GM12878 (cell line): ENCODE results near the gene COMMD1. TPM values are rescaled to one million over a fixed set of nuclear protein-coding genes. Genes with fewer than 3 reads are reported as not detected.

ENCODE experiments used
- ATAC-seq: fragments of 200-7000 bp; cut with Tn5 transposase; 3 replicates; pipeline ENCODE4 v1.9.1; 2020; ENCODE audit warnings: mild to moderate bottlenecking, moderate library complexity
- BruUV-seq: library from RNA; stranded (reverse); fragments of 400-500 nt; replicated peaks from 2 replicates; lab custom pipeline; 2021; lab: Mats Ljungman, UMichigan
- CTCF ChIA-PET: fragments of 300-600 bp; sonication (Branson Sonifier 250); formaldehyde crosslinking; extraction: SDS; loops from one replicate; lab custom pipeline; 2021; ENCODE audit warnings: inconsistent platforms; lab: Yijun Ruan, JAX
- POLR2A ChIA-PET: fragments of 350-600 bp; formaldehyde crosslinking; extraction: SDS; loops from one replicate; lab custom pipeline; 2021; ENCODE audit warnings: inconsistent platforms; lab: Charles Lee
- RAD21 ChIA-PET: fragments of 300-600 bp; sonication (Branson Sonifier 250); formaldehyde crosslinking; loops from one replicate; lab custom pipeline; 2023; ENCODE audit warnings: antibody characterized with exemption; ENCODE audit not compliant: unreplicated experiment; lab: Charles Lee
- SMC1A ChIA-PET: fragments of 300-600 bp; sonication (Branson Sonifier 250); formaldehyde crosslinking; loops from one replicate; lab custom pipeline; 2023; ENCODE audit not compliant: unreplicated experiment, uncharacterized antibody; lab: Charles Lee
- DNase-seq: peaks from one replicate; pipeline ENCODE4 v3.0.0-alpha.2; 2011; ENCODE audit warnings: low read depth, low spot score
- FAIRE-seq: peaks from 3 replicates; lab custom pipeline; 2011; peaks lifted over from hg19 to GRCh38; lab: Jason Lieb, UNC
- H2AFZ ChIP-seq: 2 replicates; pipeline ENCODE4 v1.6.0; 2011; ENCODE audit warnings: low read depth, low read length, control low read depth; ENCODE audit not compliant: control insufficient read depth
- H3K27ac ChIP-seq: 2 replicates; pipeline ENCODE4 v1.5.1; 2011; ENCODE audit warnings: control low read depth; ENCODE audit not compliant: control insufficient read depth, insufficient read depth
- H3K27me3 ChIP-seq, 2 experiments: replicated peaks in 1 of 2; 2 replicates each; pipeline versions ENCODE4 v1.6.0 to v1.6.1; 2011; ENCODE audit warnings: low read length in 1 of 2; ENCODE audit not compliant: control insufficient read depth in 2 of 2, insufficient read depth in 2 of 2
- H3K36me3 ChIP-seq, 2 experiments: 2 replicates each; pipeline ENCODE4 v1.5.1; 2011; ENCODE audit warnings: low read length in 1 of 2; ENCODE audit not compliant: control insufficient read depth in 2 of 2, insufficient read depth in 2 of 2
- H3K4me1 ChIP-seq: 2 replicates; pipeline ENCODE4 v1.6.1; 2011; ENCODE audit warnings: mild to moderate bottlenecking, low read length, moderate library complexity, mixed read lengths; ENCODE audit not compliant: control insufficient read depth, insufficient read depth
- H3K4me2 ChIP-seq: 2 replicates; pipeline ENCODE4 v1.6.0; 2011; ENCODE audit warnings: control low read depth; ENCODE audit not compliant: control insufficient read depth, insufficient read depth
- H3K4me3 ChIP-seq: fragments of 200-600 bp; sonication (generic); 2 replicates; pipeline ENCODE4 v1.5.1; 2016
- H3K79me2 ChIP-seq: 2 replicates; pipeline ENCODE4 v1.6.0; 2011; ENCODE audit warnings: low read length; ENCODE audit not compliant: control insufficient read depth, insufficient read depth
- H3K9ac ChIP-seq: 2 replicates; pipeline ENCODE4 v1.8.0; 2011; ENCODE audit warnings: low read length, control low read depth, mixed read lengths; ENCODE audit not compliant: control insufficient read depth, insufficient read depth
- H3K9me3 ChIP-seq: replicated peaks from 3 replicates; pipeline ENCODE4 v1.5.1; 2011; ENCODE audit warnings: mild to moderate bottlenecking, low read length; ENCODE audit not compliant: control insufficient read depth, insufficient read depth
- H4K20me1 ChIP-seq: 2 replicates; pipeline ENCODE4 v1.6.0; 2011; ENCODE audit not compliant: control insufficient read depth, insufficient read depth
- ESRRA ChIP-seq: IDR thresholded peaks from 2 replicates; pipeline ENCODE4 v1.6.1; 2012; ENCODE audit warnings: mild to moderate bottlenecking, low read length, improper control_type of control experiment
- ETV6 ChIP-seq, 2 experiments: fragments of 450-650 bp in 1 of 2; IDR thresholded peaks in 1 of 2; conservative IDR thresholded peaks in 1 of 2; 2 replicates each; pipeline ENCODE4 v1.6.1; 2014; ENCODE audit warnings: antibody characterized with exemption in 1 of 2, borderline replicate concordance in 1 of 2, low read depth in 1 of 2, mild to moderate bottlenecking in 1 of 2, moderate library complexity in 1 of 2
- RCOR1 ChIP-seq: conservative IDR thresholded peaks from 2 replicates; pipeline ENCODE4 v1.6.1; 2012; ENCODE audit warnings: low read depth, low read length, improper control_type of control experiment
- REST ChIP-seq: IDR thresholded peaks from 2 replicates; pipeline ENCODE4 v1.6.1; 2012; ENCODE audit warnings: mild to moderate bottlenecking, low read depth, low read length
- SMAD5 ChIP-seq: IDR thresholded peaks from 2 replicates; pipeline ENCODE4 v1.6.1; 2016; ENCODE audit warnings: antibody characterized with exemption, low read depth
- SRF ChIP-seq, 2 experiments: IDR thresholded peaks; 2 replicates each; pipeline ENCODE4 v1.6.1; 2011; ENCODE audit warnings: low read depth in 2 of 2, low read length in 2 of 2, mild to moderate bottlenecking in 1 of 2, moderate library complexity in 1 of 2
- ZBED1 ChIP-seq: IDR thresholded peaks from 2 replicates; pipeline ENCODE4 v1.6.1; 2016; ENCODE audit warnings: borderline replicate concordance
- WGBS: methylation state at CpG from one replicate; pipeline ENCODE4 v1.1.6; 2016; ENCODE audit warnings: low lambda C conversion rate; ENCODE audit not compliant: insufficient replicate concordance, insufficient coverage; ENCODE audit errors: missing lambda C conversion rate; 5-methylcytosine and 5-hydroxymethylcytosine counted together
- in situ Hi-C: fragments of 300-500 bp; cut with MboI; formaldehyde crosslinking; loops from 9 replicates; pipeline ENCODE4 v1.14.3; 2018; ENCODE audit warnings: mixed read lengths
- intact Hi-C: fragments of 100-400 bp; cut with micrococcal nuclease; formaldehyde crosslinking; loops from one replicate; pipeline ENCODE4 v1.14.2; 2022; ENCODE audit not compliant: unreplicated experiment
- polyA plus RNA-seq, 11 experiments: library from polyadenylated mRNA; depleted of rRNA in 4 of 11; unstranded in 6 of 11; stranded (reverse) in 5 of 11; fragments of >200 nt; fragmentation: Nextera tagmentation in 4 of 11; fragmentation: Illumina TruSeq in 1 of 11; extraction: Ambion mirVana in 4 of 11; extraction: Trizol in 1 of 11; gene quantifications; 1 replicate in 1 of 11; 2 replicates in 10 of 11; pipeline versions ENCODE4 v1.2.1 to v1.2.3, GENCODE V29; 2011 to 2016; ENCODE audit warnings: inconsistent platforms in 2 of 11, missing spikeins in 2 of 11, low read depth in 1 of 11
- total RNA-seq, 4 experiments: library from RNA; depleted of rRNA in 3 of 4; stranded (reverse); fragments of >200 nt in 3 of 4; fragmentation: Illumina TruSeq in 1 of 4; extraction: Trizol in 1 of 4; gene quantifications; 2 replicates each; pipeline versions ENCODE4 v1.2.1 to v1.2.3, GENCODE V29; 2013 to 2021
- TF ChIP-seq, protein P1 (sequence below): fragments of 450-650 bp; IDR thresholded peaks from 2 replicates; pipeline ENCODE4 v1.6.1; 2017; ENCODE audit warnings: low read depth, mild to moderate bottlenecking, moderate library complexity
- TF ChIP-seq, protein P2 (sequence below): fragments of 450-650 bp; conservative IDR thresholded peaks from 2 replicates; pipeline ENCODE4 v1.6.1; 2017; ENCODE audit warnings: mild to moderate bottlenecking, moderate library complexity
- TF ChIP-seq, protein P3 (sequence below): IDR thresholded peaks from 2 replicates; pipeline ENCODE4 v1.6.1; 2012; ENCODE audit warnings: low read length, inconsistent platforms
- TF ChIP-seq, protein P4 (sequence below): fragments of 150-350 bp; IDR thresholded peaks from 2 replicates; pipeline ENCODE4 v1.6.1; 2014; ENCODE audit warnings: mild to moderate bottlenecking, low read depth, low read length

Gene COMMD1
- total and polyA plus RNA-seq, 10 of the 15 experiments (the other 5 are each of a cell fraction or from before 2014, with no cell fraction given): 39.7 to 210 (median 53.7) TPM

GRCh38 chr2:61980758-61981157 is 75.3 kb downstream of the COMMD1 start:
- Histone ChIP-seq H2AFZ (no peak overlapping the region), H3K4me2 (no peak overlapping the region), H3K4me1 (peaks cover 10% of the 10 kb centered on the region), H3K9ac (no peak overlapping the region), H3K27ac (no peak overlapping the region), H3K79me2 (no peaks in the 10 kb centered on the region), H3K27me3 (no peaks in the 10 kb centered on the region), H3K36me3 (no peaks in the 10 kb centered on the region), H3K4me3 (no peak overlapping the region), H4K20me1 (no peaks in the 10 kb centered on the region), H3K9me3 (no peaks in the 10 kb centered on the region; the same call in 1 of the 3 replicates)
- FAIRE-seq (no peak), ATAC-seq (no peak), DNase-seq (no peak)
- 96% methylated on average over 1 of the region's 1 CpG for WGBS
- ChIA-PET RAD21 (no interaction called here), POLR2A (no interaction called here), SMC1A (no interaction called here), CTCF (no interaction called here)
- intact Hi-C loops: no loop called here
- BruUV-seq: no TSS peak
- in situ Hi-C loops: no loop called here
- TF ChIP-seq, protein P1, sequence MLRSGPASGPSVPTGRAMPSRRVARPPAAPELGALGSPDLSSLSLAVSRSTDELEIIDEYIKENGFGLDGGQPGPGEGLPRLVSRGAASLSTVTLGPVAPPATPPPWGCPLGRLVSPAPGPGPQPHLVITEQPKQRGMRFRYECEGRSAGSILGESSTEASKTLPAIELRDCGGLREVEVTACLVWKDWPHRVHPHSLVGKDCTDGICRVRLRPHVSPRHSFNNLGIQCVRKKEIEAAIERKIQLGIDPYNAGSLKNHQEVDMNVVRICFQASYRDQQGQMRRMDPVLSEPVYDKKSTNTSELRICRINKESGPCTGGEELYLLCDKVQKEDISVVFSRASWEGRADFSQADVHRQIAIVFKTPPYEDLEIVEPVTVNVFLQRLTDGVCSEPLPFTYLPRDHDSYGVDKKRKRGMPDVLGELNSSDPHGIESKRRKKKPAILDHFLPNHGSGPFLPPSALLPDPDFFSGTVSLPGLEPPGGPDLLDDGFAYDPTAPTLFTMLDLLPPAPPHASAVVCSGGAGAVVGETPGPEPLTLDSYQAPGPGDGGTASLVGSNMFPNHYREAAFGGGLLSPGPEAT: no peak
- no peak for TF ChIP-seq ZBED1
- TF ChIP-seq REST: no peak
- TF ChIP-seq, protein P2, sequence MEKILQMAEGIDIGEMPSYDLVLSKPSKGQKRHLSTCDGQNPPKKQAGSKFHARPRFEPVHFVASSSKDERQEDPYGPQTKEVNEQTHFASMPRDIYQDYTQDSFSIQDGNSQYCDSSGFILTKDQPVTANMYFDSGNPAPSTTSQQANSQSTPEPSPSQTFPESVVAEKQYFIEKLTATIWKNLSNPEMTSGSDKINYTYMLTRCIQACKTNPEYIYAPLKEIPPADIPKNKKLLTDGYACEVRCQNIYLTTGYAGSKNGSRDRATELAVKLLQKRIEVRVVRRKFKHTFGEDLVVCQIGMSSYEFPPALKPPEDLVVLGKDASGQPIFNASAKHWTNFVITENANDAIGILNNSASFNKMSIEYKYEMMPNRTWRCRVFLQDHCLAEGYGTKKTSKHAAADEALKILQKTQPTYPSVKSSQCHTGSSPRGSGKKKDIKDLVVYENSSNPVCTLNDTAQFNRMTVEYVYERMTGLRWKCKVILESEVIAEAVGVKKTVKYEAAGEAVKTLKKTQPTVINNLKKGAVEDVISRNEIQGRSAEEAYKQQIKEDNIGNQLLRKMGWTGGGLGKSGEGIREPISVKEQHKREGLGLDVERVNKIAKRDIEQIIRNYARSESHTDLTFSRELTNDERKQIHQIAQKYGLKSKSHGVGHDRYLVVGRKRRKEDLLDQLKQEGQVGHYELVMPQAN: no peak
- no peak for TF ChIP-seq SRF (IDR thresholded peaks at IDR 0.05; ENCODE audit: low read depth in 2 of 2, low read length in 2 of 2)
- no peak for TF ChIP-seq ETV6 (conservative IDR thresholded peaks at IDR 0.05 in 1 of 2, IDR thresholded peaks at IDR 0.05 in 1 of 2; ENCODE audit: borderline replicate concordance in 1 of 2, low read depth in 1 of 2)
- TF ChIP-seq, protein P3, sequence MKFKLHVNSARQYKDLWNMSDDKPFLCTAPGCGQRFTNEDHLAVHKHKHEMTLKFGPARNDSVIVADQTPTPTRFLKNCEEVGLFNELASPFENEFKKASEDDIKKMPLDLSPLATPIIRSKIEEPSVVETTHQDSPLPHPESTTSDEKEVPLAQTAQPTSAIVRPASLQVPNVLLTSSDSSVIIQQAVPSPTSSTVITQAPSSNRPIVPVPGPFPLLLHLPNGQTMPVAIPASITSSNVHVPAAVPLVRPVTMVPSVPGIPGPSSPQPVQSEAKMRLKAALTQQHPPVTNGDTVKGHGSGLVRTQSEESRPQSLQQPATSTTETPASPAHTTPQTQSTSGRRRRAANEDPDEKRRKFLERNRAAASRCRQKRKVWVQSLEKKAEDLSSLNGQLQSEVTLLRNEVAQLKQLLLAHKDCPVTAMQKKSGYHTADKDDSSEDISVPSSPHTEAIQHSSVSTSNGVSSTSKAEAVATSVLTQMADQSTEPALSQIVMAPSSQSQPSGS: no peak
- no peak for TF ChIP-seq ESRRA
- no peak for TF ChIP-seq SMAD5
- TF ChIP-seq, protein P4, sequence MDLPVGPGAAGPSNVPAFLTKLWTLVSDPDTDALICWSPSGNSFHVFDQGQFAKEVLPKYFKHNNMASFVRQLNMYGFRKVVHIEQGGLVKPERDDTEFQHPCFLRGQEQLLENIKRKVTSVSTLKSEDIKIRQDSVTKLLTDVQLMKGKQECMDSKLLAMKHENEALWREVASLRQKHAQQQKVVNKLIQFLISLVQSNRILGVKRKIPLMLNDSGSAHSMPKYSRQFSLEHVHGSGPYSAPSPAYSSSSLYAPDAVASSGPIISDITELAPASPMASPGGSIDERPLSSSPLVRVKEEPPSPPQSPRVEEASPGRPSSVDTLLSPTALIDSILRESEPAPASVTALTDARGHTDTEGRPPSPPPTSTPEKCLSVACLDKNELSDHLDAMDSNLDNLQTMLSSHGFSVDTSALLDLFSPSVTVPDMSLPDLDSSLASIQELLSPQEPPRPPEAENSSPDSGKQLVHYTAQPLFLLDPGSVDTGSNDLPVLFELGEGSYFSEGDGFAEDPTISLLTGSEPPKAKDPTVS: no peak
- no peak for TF ChIP-seq RCOR1
